Measurements from ENCODE around the gene CDC42SE1.

The CDC42SE1 gene

DNA sequence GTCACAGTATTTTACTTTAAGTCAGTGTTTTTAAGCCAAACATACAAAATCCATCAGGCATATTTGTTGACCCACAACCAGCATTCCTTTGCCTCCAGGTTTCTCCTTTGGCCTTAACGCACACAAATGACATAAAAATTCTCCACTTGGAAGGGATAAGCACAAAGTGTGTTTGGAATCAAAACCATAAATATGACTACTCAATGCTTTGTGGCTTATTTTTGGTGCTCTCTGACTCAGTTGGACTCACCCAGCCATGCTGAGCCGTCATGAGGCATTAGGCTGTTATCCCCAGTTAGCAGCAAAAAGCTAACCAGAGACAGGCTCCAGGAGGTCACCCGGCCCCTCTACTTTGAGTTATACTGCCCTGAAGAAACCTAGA is 50.2 kb downstream of the CDC42SE1 start:
- DNase-seq (ENCODE audit: low read depth, low spot score): no peak

DNA sequence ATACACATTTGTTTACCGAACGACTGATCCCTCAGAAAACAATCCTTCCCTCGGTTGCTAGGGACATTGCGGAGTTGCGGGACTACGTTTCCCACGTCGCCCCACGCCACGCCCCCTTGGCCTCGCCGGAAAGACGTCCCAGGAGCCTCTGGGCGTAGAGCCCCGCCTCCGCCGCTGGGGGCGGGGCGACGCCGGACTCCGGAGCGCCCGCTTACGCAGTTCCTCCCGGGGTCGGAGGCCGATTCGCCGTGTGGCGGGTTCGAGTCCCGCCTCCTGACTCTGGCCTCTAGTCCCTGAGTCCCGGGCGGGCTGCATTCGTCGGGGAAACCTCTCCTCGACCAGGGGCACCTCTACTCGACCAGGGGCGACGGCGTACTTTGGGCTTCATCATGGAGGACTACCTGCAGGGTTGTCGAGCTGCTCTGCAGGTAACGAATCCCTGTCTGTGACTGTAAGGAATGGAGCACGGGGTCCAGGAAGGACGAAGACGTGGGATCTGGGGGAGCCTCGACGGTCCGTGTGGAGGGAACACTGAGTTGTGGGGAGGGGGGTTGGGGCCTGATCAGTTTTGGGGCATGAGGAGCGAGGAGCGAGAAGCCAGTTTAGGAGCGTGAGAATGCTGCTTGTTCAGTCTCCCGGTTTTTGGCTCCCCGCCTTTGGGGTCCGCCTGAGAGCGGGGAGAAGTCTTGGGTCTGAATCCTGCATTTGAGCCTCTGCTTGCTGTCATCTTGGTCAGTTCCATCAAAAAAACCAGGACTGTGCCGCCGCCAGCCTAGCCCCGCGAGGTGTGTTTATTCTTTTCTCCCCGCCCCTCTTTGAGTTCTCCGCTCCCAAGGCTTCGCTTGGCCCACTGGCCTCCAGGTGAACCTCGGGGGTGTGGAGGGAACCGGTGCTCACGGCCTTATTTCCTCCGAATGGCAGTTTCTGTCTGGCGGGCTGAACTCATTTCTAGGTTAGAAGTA is 50.9 kb downstream of the CDC42SE1 start, which contains the start of gene PRUNE1:
Gene PRUNE1 (plus strand): TSS at position 206 of the 962 bp plus-strand sequence. CDS start 184 bp downstream, at position 390.
- DNase-seq (ENCODE audit: low read depth, low spot score): peak; percentile 77

DNA sequence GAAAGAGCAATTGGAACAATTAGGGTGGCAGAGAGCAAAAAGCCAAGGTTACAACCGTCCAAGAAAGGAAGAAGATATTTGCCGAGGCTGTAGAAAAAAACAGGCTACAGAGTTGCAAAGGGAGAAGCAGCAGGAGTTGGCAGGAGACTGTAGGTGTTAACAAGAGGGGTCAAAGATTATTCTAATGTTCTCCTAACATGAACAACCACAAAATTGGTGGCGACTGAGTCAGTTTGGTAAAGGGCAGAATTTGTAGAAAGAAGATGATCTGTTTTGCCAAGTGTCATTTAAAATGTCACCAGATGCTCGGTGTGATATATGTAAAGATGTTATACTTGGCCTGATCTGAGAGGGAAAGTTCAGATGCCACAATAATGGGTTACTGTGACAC is 51.6 kb downstream of the CDC42SE1 start:
- DNase-seq (ENCODE audit: low read depth, low spot score): no peak

DNA sequence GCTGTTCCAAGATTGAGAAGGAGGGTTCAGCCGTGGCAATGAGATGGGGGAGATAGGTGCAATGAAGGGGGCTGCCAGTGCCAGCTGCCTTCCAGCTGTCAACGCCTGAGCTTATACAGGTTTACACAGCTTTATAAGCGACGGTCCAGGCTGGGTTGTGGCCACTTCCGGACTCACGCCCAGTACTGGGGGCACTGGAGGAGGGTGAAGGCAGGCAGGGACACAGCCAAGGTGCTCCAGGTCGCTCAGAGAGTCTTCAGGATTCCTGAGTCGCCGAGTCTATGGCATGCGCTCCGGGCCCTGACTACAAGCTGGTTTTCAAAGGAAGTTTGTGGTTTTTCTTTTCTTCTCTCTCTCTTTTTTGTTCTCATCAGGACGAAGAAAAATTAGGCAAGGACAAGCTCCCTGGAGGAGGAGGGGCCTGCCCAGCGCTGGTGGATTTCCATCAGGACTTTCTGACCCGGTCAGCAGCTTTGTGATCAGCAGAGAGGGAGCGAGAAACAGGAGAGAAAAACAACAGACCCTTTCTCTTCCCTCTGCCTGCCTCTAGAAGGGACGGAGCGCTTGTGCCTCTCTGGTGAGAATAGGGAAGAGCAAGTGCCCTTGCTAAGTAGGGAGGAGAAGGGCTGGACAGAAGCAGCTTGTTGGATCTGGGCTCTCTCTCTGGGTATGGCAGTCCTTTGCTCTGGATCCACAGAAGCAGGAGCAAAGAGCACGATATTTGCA is 52.9 kb downstream of the CDC42SE1 start, which contains the start of gene MINDY1:
Gene MINDY1 (minus strand): TSS at position 576 of the 726 bp plus-strand sequence. CDS start 4,285 bp downstream, outside the sequence.
- peak; percentile 64 for DNase-seq (ENCODE audit: low read depth, low spot score)

DNA sequence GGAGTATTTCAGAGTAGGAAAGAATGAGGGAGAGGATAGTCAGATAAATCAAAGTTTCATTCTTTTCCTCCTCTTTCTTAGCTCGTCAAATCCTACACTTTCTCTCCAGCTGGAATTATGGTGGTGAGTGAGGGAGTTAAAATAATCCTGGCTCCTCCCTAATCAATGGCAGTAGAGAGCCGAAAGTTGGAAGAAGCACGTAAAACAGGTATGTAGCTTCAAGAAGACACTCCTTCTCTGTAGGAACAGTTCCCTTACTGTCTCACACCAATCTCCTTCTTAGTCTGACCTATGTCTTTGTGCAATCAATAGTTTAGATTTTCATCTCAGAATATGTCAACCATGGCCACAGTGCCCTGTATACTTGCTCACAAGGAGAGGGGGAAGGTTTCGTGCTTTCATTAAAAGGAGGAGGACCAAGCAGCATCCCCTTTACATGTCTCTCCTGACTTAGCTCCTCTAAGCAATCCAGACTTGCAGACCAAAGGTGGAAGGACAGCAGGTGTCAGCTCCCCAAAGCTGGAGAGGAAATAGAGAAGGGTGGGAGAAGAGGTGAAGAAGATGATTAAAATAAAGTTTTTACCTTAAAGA is 53.6 kb downstream of the CDC42SE1 start:
- no peak for DNase-seq (ENCODE audit: low read depth, low spot score)

DNA sequence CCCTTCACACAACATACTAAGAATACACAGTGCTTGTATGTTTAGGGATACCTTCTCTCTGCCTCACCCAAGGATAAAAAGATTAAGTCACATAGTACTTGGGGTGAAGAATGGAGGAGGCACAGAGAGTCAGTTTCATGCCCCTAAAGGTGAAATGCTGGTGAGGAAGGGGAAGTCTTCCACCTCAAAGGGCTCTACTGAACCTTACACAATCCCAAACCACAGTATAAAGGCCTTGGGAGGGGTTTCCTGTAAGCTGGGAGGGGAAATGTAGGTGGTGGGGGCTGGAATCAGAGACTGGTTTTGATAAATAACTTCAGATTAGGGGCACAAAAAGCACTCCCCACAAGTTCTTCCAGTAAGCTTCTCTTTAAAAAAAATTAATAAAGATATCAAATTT is 56.2 kb downstream of the CDC42SE1 start:
- no peak for DNase-seq (ENCODE audit: low read depth, low spot score)

DNA sequence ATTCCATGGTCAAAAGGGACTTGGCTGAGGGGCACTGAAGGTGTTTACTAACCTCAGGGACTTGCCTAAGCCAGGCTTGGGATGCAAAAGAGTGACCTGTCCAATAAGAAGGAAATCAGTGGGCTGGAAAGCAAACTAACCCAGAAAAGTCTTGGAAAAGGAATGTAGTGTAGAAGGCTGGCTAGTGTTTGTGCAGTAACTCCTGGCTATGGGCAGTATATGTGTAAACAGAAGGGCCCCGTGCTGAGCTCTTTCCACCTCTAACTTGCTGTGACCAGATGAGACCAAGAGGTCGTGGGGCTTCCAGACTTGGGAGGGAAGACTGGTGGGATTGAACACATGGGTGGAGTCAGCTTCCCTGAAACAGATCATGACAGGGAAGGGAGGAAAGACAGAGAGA is 56.8 kb downstream of the CDC42SE1 start:
- no peak for DNase-seq (ENCODE audit: low read depth, low spot score)

DNA sequence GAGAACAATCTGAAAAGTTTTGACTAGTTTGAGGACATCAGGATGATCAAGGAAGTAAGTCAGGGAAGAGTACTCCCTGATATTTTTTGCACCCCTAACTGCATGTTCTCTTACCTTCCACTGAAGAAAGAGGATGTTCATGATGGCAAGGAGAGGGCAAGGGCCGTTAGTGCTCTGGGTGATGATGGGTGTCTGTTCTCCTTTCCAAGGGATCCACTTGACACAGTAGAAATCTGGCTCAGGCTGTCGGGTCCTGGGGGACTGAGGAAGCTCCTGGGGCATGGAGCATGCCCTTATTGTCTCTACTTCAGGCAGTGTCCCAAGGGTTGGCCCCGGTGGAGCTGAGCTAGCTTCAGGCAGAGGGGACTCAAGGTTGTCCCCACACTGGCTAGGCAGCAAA is 57.4 kb downstream of the CDC42SE1 start:
- DNase-seq (ENCODE audit: low read depth, low spot score): no peak

DNA sequence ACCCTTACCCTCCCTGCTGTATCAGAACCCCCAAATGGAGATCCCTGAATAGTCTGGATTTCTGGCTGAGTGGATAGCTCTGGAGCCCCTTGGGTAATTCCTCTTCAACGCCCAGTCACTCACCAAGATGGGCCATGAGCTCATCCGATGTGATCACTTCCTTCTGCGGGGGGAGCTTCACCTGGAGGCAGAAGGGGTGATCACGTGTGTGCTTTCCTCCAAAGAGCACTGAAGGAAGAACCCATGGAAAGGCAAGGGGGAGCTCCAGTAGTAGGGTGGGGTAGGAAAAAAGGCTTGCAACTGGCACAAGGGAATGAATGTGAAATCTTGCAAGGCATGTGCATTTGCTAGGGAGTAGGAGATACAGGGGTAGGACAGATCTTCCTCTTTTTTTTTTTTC is 57.8 kb downstream of the CDC42SE1 start:
- DNase-seq (ENCODE audit: low read depth, low spot score): no peak
